Ecto neural progenitor cell (in vitro differentiated cells): Measurements from ENCODE around the gene OVOL3.
"Not testable (repeated sequence)": the region's sequence is repeated elsewhere in the genome, so short reads cannot be mapped to it uniquely, and the experiment has no call there.

Experiments used
- DNase-seq: peaks from one replicate; pipeline ENCODE4 v3.0.0-alpha.2; 2018; ENCODE audit warnings: low spot score

Gene OVOL3

DNA sequence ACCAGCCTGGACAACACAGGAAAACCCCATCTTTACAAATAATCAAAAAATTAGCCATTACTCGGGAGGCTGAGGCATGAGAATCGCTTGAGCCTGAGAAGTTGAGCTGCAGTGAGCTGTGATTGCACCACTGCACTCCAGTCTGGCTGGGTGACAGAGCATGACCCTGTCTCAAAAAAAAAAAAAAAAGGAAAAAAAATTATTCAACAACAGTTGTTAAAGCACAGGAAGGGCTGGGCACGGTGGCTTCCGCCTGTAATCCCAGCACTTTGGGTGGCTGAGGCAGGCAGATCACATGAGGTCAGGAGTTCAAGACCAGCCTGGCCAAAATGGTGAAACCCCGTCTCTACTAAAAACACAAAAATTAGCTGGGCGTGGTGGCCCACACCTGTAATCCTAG, 20.3 kb downstream of the OVOL3 start:
- not testable (repeated sequence) for DNase-seq

GRCh38 chr19:36134867-36135266, 23.9 kb downstream of the OVOL3 start:
- not testable (repeated sequence) for DNase-seq

GRCh38 chr19:36136964-36137686, 26.2 kb downstream of the OVOL3 start:
- DNase-seq, result no peak

GRCh38 chr19:36139120-36139472, 28.2 kb downstream of the OVOL3 start:
- DNase-seq, result no peak

- DNase-seq, result peak; percentile 99
These were observed 28.7 kb downstream of the OVOL3 start, which contains the start of gene CAPNS1 for GRCh38 chr19:36139473-36140303. Gene CAPNS1 (plus strand): TSS chr19:36140066. CDS start chr19:36141012, 946 bp downstream.

DNA sequence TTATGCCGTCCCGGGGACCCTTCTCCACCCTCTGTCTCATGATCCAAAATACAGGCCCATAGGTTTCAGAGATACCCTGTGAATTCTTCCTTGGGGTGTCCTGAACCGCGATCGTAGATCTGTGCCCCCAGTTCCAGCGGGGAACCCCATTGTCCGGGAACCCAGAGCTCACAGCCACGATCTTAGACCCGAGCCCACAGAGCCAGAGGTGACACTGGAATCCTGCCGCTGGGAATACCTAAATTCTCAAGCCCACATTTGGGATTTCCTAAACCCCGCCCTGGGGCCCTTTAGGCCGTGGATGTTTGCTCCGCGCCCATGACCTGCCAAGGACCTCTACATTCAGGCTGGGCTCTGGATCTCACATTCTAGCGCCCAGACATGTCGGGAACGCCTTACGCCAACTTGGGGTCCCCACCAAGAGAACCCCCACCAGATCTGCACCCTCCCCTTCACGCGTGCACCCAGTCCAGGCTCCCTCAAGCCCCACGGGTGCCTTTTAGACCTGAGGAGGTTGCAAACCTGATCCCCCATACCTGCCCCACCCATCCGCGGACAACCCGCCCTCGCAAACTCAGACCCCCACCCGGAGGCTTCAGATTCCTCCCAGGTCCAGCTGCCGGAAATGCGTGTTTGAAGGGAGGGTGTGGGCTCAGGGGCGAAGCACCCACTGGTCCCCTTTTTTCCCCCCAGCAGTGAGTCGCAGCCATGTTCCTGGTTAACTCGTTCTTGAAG, 29.5 kb downstream of the OVOL3 start:
- peak; percentile 62 for DNase-seq

DNA sequence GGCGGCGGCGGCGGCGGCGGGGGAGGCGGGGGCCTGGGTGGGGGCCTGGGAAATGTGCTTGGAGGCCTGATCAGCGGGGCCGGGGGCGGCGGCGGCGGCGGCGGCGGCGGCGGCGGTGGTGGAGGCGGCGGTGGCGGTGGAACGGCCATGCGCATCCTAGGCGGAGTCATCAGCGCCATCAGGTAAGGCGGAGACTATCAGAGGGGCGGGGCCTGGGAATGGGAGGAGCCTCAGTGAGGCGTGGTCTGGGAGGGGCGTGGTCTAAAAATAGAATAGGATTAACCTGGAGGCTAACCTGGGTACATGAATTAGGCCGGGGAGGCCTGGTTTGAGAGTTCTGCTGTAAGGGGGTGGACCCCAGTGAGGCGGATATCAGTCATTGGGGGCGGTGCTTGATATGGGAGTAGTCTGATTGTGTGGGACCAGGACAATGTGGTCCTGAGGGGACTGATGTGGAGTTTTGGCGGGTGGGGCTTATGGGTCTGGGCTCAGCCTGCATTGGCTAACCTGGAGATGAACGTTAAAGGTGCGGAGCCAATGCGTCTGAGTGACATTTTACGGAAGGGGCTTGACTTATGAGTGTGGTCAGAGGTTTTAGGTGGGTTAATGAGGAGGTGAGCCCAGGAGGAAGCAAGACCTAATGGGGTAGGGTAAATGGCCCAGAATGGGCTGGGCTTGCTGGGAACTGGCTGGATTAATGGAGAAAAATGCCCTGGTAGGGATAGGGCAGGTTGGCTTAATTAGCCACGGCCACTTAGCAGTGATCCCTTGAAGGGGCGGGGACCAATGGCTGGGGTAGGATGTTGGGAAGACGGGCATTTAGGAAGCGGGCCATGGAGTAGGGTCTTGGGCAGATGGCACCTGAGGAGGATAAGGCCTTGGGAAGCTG, 30.3 kb downstream of the OVOL3 start:
- peak; percentile 91 for DNase-seq

GRCh38 chr19:36142046-36142445, 31.1 kb downstream of the OVOL3 start:
- no peak for DNase-seq

- DNase-seq, result no peak
These were observed 31.6 kb downstream of the OVOL3 start for GRCh38 chr19:36142496-36142895.

GRCh38 chr19:36144624-36145023, 33.7 kb downstream of the OVOL3 start:
- no peak for DNase-seq

DNA sequence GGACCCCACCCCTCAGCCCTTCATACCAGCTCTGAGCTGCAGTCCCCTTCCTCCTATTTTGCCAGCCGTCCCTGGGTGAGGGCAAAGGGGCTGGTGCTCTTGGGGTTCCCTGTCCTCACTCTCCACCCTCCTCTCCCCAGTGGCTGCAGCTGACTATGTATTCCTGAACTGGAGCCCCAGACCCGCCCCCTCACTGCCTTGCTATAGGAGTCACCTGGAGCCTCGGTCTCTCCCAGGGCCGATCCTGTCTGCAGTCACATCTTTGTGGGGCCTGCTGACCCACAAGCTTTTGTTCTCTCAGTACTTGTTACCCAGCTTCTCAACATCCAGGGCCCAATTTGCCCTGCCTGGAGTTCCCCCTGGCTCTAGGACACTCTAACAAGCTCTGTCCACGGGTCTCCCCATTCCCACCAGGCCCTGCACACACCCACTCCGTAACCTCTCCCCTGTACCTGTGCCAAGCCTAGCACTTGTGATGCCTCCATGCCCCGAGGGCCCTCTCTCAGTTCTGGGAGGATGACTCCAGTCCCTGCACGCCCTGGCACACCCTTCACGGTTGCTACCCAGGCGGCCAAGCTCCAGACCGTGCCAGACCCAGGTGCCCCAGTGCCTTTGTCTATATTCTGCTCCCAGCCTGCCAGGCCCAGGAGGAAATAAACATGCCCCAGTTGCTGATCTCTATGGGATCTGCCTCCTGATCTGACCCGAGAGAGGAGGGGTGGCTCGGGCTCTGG, 38.9 kb downstream of the OVOL3 start:
- no peak for DNase-seq

DNA sequence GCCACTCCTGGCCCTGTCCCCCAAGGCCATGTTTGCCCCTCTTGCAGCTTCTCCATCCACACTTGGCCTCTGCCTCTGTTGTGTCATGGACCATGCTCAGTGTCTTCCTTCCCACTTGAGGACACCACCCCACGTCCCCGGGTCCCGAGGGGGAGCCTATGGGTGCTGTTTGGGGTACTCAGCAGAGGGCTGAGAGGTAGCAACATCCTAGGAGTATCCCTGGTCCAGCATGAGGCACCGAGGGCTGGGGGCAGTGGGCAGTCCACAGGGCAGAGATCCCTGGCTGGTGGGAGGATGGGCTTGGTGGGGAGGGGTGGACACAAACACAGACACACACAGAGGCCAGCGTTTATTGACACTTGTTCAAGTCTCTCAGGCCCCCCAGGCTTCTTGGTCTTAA, 39.6 kb downstream of the OVOL3 start:
- no peak for DNase-seq

- DNase-seq, result no peak
These were observed 40.4 kb downstream of the OVOL3 start for GRCh38 chr19:36151144-36152018.

DNA sequence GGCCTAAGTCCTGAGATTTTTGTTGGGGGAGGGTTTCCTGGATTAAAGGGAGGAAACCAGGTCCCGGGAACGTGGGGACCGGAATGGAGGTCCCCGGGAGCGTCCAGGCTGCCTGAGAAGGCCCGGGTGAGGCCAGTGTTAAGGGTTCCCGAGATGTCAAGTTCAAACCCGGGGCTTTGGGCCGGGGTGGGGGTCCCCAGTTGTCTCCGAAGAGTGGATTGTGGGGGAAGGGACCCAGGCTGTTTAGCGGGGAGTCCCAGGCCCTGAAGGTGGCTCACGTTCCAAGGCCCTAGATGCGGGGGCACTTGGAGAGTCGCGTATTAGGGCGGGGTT, 41.0 kb downstream of the OVOL3 start:
- no peak for DNase-seq

- DNase-seq, result no peak
These were observed 41.6 kb downstream of the OVOL3 start, which contains the start of gene COX7A1 for GRCh38 chr19:36152352-36153091. Gene COX7A1 (minus strand): TSS chr19:36152447. CDS start chr19:36152407, 40 bp downstream.

- no peak for DNase-seq
These were observed 42.2 kb downstream of the OVOL3 start for GRCh38 chr19:36153126-36153525.

DNA sequence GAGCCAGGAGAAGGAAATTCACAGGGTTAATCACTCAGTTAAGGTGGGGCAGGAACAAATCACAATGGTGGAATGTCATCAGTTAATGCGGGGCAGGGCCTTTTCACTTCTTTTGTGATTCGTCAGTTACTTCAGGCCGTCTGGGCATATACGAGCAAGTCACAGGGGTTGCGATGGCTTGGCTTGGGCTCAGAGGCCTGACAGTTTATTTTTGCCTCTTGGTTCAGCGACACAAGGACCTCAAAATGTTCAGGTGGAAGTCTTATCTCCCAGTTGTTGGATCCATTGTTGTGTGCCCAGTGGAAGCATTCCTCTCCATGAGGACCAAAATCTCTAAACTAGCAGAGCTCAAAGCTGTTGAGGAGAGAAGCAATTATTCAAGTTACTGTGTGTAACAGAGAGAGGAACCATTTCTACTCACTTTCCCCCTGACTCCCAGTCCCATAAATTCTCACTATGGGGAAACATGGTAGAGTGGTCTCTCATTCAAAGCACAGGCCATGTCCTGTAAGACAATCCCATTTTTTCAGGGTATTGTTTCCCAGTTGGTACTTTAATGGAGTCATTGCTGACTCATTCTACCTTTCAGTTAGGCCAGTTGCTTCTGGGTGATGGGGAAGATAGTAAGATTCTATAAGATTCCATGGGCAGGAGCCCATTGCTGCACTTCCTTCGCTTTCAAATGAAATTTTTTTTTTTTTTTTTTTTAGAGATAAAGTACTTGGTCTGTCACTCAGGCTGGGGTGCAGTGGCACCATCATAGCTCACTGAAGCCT, 50.1 kb downstream of the OVOL3 start:
- no peak for DNase-seq
